Measurements from ENCODE around the gene TMEM202. TPM values are rescaled to one million over a fixed set of nuclear protein-coding genes. Genes with fewer than 3 reads are reported as not detected.

Gene TMEM202
- total and polyA plus RNA-seq, 2 of the 4 experiments (the other 2 are of a cell fraction) = not detected

DNA sequence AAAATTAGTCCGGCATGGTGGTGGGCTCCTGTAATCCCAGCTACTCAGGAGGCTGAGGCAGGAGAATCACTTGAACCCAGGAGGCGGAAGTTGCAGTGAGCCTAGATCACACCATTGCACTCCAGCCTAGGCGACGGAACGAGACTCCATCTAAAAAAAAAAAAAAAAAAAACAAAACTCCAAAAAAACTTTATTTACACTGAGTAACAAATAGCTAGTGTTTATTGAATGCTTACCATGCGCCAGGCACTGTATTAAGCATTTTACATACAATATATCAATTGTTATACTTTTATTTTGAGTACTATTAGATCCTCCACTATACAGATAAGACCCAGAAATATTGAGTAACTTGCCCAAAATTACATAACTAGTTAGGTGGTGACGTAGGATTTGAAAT lies 58.6 kb downstream of the TMEM202 start:
- ChIA-PET POLR2A (ENCODE audit: unreplicated experiment) (no interaction called here), CTCF (no interaction called here)
- TF ChIP-seq, protein P1, sequence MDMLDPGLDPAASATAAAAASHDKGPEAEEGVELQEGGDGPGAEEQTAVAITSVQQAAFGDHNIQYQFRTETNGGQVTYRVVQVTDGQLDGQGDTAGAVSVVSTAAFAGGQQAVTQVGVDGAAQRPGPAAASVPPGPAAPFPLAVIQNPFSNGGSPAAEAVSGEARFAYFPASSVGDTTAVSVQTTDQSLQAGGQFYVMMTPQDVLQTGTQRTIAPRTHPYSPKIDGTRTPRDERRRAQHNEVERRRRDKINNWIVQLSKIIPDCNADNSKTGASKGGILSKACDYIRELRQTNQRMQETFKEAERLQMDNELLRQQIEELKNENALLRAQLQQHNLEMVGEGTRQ (IDR thresholded peaks at IDR 0.05; ENCODE audit: low read depth, low read length) = no peak
- no peak for TF ChIP-seq RCOR1 (IDR thresholded peaks at IDR 0.05; ENCODE audit: insufficient replicate concordance, low read length)
- TF ChIP-seq CEBPB (IDR thresholded peaks at IDR 0.05; ENCODE audit: low read depth, low read length) = no peak
- TF ChIP-seq RFX5 (IDR thresholded peaks at IDR 0.05; ENCODE audit: low read depth, low read length) = no peak
- no peak overlapping the region for H3K23ac ChIP-seq (ENCODE audit: low read depth, low read length)
- dilution Hi-C loops (cut with HindIII; ENCODE audit: low sequenced_read_pairs, unreplicated experiment) (no loop called here), intact Hi-C loops (cut with micrococcal nuclease) (no loop called here), in situ Hi-C loops (cut with MboI; ENCODE audit: low sequenced_read_pairs) (no loop called here)
- H3K4me2 ChIP-seq (ENCODE audit: low read depth, low read length) = no peak overlapping the region
- no CpG with 5 or more reads among the region's 7 CpGs for WGBS, 2 experiments (ENCODE audit: extremely low coverage in 2 of 2, insufficient read length in 1 of 2)
- no peak overlapping the region for H2BK20ac ChIP-seq (ENCODE audit: low read depth, low read length)
- no peak overlapping the region for H3K56ac ChIP-seq (ENCODE audit: extremely low read depth, insufficient read depth, low read length)
- H4K91ac ChIP-seq (ENCODE audit: insufficient read depth, low read depth, low read length) = no peak overlapping the region
- H2AFZ ChIP-seq (replicated peaks; ENCODE audit: low read length, poor library complexity) = no peak overlapping the region
- H3K14ac ChIP-seq (replicated peaks; ENCODE audit: low read depth, low read length) = no peak overlapping the region
- BruUV-seq (replicated peaks) = no TSS peak
- no peak overlapping the region for H3K4ac ChIP-seq (ENCODE audit: low read depth, low read length)
- no peaks in the 10 kb centered on the region for H4K20me1 ChIP-seq (ENCODE audit: insufficient read depth, low read length)
- H3K18ac ChIP-seq (ENCODE audit: low read depth, low read length) = no peak overlapping the region
- H3K79me1 ChIP-seq (ENCODE audit: low read depth in 1 of 2, low read length in 2 of 2) = no peaks in the 10 kb centered on the region
- no peak overlapping the region for H3K27ac ChIP-seq (ENCODE audit: insufficient read depth, low read length)
- no peak overlapping the region for H2BK120ac ChIP-seq (ENCODE audit: low read depth, low read length)
- no peaks in the 10 kb centered on the region for H3K9me1 ChIP-seq (ENCODE audit: insufficient read depth, low read length)
- no peak overlapping the region for H2AK5ac ChIP-seq (ENCODE audit: low read depth, low read length)
- H3K36me3 ChIP-seq (ENCODE audit: control insufficient read depth, insufficient read depth, low read length) = no peaks in the 10 kb centered on the region
- H4K8ac ChIP-seq (ENCODE audit: low read depth in 2 of 2, low read length in 2 of 2) = no peak overlapping the region
- no peaks in the 10 kb centered on the region for H3K9me3 ChIP-seq (ENCODE audit: control insufficient read depth, insufficient read depth, low read length)
- no peaks in the 10 kb centered on the region for H3K4me1 ChIP-seq (ENCODE audit: control insufficient read depth, insufficient read depth, low read length)
- H2AK9ac ChIP-seq (replicated peaks; ENCODE audit: low read depth, low read length, poor library complexity) = no peak overlapping the region
- peaks cover 6% of the 10 kb centered on the region for H3K27me3 ChIP-seq (ENCODE audit: control insufficient read depth, insufficient read depth, low read length)
- no peak overlapping the region for H3K9ac ChIP-seq (ENCODE audit: low read depth, low read length)
- H4K5ac ChIP-seq (ENCODE audit: low read depth, low read length) = no peak overlapping the region
- no peak for ATAC-seq (ENCODE audit: low read depth)
- no peak overlapping the region for H2BK15ac ChIP-seq (ENCODE audit: low read depth, low read length)
- H2BK5ac ChIP-seq (ENCODE audit: low read depth, low read length, poor library complexity, severe bottlenecking) = no peak overlapping the region
- DNase-seq = no peak
- H3K4me3 ChIP-seq (ENCODE audit: insufficient read depth, low read depth, low read length) = no peak overlapping the region

Other genes starting within 250 kb of the TMEM202 start
- under 0.01 and 0.18 TPM in 2 replicates for gene GRAMD2A, start 200.5 kb upstream of the TMEM202 start, total RNA-seq (2012; rRNA removed)
- gene GRAMD2A, start 200.5 kb upstream of the TMEM202 start, polyA plus RNA-seq (2012; rRNA removed) = 0.14 TPM in 1 of 2 replicates, not detected in the other
- 2,738 and 3,859 TPM in 2 replicates for gene PKM, start 167.1 kb upstream of the TMEM202 start, total RNA-seq (2012; rRNA removed)
- 2,084 and 2,219 TPM in 2 replicates for gene PKM, start 167.1 kb upstream of the TMEM202 start, polyA plus RNA-seq (2012; rRNA removed)
- 10.0 and 13.4 TPM in 2 replicates for gene PARP6, start 125.8 kb upstream of the TMEM202 start, total RNA-seq (2012; rRNA removed)
- 44.7 and 45.1 TPM in 2 replicates for gene PARP6, start 125.8 kb upstream of the TMEM202 start, polyA plus RNA-seq (2012; rRNA removed)
- not detected in 2 replicates for gene CELF6, start 78.1 kb upstream of the TMEM202 start, total RNA-seq (2012; rRNA removed)
- 0.06 and 0.07 TPM in 2 replicates for gene CELF6, start 78.1 kb upstream of the TMEM202 start, polyA plus RNA-seq (2012; rRNA removed)
- 17.5 and 19.4 TPM in 2 replicates for gene HEXA, start 22.3 kb upstream of the TMEM202 start, total RNA-seq (2012; rRNA removed)
- 103 and 115 TPM in 2 replicates for gene HEXA, start 22.3 kb upstream of the TMEM202 start, polyA plus RNA-seq (2012; rRNA removed)
- gene ARIH1, start 76.0 kb downstream of the TMEM202 start, total RNA-seq (2012; rRNA removed) = 41.2 and 41.9 TPM in 2 replicates
- 24.0 and 25.5 TPM in 2 replicates for gene ARIH1, start 76.0 kb downstream of the TMEM202 start, polyA plus RNA-seq (2012; rRNA removed)